GM19035 (cell line): ENCODE measurements around the gene STX18.
A peak's percentile ranks its signal among the peaks of the same experiment; 100 is the strongest.

Experiments
- ATAC-seq: cut with Tn5 transposase; IDR thresholded peaks from one replicate; pipeline ENCODE4 v1.9.1; 2021; ENCODE audit not compliant: unreplicated experiment

The STX18 gene

DNA sequence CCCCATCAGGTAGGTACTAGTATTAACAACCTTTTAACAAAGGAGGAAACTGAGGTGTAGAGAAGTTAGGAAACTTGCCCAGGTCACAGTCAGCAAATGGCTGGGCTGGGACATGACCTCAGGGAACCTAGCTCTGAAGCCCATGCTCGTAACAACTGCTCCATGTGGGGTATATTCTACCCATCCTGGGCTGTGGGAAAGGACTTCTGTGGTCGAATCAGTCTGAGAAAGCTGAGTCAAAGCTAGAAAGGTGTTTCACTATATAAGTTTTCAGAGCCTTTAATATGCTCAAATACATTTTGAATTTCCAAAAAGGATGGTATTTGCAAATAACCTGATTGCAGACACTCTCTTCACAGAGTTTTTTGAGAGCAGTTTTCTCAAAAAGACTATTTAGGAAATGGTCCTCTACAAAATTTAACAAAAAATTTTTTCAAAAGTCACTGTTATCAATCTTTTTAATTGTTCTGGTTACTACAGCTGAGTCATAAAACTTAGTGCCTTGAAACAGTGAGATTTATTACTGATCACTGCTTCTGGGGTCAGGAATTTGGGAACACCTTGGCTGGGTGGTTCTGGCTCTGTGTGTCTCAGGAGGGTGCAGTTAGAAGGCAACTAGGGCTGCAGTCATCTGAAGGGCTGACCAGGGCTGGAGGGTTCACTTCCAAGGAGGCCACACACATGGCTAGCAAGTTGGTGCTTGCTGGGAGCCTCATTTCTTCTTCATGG lies 101.4 kb downstream of the STX18 start:
- ATAC-seq, result no peak

DNA sequence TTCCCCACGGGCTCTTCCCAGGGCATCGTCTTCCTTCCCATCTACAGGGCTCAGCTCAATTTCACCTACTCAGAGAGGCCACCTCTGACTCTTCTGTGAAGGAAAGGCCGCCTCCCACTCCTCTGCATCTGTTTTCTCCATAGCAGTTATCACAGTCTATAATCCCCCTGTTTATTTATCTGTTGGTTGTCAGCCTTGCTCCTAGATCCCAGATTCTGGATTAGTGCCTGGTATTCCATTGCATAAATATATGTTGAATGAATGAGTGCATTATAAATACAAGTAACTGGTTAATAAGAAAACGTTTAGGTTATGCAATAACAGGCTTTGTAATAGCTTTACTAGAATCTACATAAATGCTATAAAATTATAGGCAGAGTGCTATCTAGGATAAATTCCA lies 102.1 kb downstream of the STX18 start:
- ATAC-seq, result no peak

DNA sequence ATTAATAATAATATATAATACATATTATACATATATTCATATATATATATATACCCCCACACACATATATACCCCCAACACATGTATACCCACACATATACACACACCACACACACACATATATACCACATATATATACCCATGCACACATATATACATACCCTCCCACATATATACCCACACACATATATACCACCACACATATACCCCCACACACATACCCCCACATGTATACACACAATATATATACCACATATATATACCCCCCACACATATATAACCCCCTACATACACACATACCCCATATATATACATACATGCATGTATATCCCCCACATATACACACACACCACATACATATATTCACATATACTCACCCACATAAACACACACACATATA lies 103.0 kb downstream of the STX18 start:
- ATAC-seq, result no peak

DNA sequence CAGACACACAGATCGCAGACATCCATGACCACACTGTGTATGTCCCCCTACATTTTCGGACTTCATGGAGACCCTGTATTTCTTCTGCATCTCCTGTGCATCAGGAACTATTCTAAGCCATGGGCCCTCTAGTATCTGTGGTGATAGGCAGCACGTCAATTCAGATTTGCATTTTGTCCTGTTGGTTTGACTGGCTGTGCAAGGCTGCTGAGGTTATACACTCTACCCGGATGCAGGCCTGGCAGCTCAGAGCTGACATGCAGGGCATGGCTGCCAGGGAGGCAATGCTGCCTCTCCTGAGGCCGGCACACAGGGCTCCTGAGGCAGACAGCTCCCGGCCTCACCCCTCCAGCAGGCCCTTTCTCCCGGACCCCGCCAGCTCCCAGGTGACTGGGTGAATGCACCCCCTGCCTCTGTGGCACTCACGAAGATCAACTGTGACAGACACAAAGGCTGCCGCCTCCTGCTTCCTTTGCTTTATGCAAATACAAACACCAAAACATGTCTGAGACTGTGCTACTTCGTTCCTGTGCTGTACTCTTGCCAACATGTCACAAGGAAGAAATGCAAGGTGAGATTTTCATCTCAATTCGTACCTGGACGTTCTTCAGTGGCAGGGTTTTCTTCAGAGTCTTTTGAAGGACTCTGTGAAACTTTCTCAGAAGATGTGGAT lies 103.9 kb downstream of the STX18 start:
- no peak for ATAC-seq

DNA sequence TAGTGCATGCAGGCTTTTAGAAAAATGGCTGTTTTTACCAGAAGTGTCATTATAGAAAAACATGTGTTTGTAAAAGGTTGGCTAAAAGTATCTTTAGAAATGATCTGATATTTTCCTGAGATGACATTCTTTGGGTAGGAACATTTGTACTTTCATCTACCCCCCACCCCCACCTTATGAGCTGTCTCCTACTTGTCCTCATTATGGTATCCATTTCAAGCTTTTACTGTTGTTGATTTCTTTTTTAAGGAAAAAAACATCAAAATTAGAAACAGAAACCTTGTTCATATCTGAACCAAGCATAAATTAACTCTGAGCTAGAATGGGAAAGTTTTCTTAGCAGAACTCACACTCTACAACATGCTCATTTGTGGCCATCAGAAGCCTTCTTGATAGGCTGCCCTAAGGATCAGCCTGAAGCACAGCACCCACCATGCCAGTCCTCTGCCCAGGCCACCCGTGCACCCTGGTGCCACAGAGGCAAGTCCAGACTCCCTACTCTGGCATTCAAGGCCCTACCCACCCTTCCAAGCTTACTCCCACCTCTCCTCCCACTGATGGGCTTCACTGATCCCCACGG lies 105.5 kb downstream of the STX18 start:
- ATAC-seq, result no peak

DNA sequence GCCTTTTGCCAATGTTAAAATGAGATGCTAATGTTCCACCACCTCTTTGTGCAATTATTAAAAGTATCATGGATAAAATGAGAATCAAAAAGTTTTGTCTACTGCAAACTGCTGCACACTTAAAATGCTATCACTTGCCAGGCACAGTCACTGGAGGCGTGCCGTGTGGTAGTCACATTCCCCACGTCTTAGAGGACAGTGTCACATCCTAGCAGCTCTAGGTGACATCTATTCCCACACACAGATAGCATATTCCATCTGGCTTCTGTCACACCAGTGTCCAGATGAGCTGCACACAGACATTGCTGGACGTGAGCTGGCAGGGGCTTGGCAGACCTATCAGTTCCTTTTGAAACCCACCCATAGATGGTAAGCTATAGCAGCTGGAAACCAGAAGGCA lies 107.9 kb downstream of the STX18 start:
- no peak for ATAC-seq

DNA sequence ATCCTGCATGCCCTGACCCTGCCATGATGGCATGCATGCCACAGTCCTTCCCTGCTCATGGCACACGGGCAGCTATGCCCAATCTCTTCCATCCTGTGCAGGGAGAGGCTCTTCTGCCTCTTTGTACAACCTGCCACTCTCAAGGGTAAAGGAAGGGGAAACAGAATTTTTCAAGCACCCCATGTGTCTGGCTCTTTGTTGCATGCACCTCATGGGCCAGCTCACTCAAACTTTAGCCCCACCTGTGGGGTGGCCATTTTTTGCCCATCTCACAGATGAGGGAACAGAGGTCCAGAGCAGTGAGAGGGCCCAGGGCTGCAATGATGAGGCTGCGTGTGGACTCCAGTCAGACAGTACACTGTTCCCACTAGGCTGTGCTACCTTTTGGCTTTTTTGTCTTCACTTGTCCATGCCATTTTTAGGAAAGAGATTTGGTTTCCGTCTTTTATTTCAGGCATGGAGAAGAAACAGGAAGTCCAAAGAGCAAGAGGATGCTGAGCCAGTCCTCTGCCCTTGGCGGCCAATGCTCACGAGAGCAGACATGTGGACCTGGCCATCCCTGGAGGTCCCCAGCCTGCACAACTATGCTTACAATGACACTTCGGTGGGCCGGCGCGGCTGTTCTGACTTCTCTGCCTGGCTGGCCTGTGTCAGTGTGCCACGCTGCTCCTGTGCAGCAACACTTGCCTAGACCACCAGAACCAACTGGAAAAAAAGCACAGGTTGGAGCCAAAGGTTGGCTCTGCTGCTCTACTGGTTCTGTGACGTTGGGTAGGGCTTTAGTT lies 109.3 kb downstream of the STX18 start:
- ATAC-seq, result no peak

DNA sequence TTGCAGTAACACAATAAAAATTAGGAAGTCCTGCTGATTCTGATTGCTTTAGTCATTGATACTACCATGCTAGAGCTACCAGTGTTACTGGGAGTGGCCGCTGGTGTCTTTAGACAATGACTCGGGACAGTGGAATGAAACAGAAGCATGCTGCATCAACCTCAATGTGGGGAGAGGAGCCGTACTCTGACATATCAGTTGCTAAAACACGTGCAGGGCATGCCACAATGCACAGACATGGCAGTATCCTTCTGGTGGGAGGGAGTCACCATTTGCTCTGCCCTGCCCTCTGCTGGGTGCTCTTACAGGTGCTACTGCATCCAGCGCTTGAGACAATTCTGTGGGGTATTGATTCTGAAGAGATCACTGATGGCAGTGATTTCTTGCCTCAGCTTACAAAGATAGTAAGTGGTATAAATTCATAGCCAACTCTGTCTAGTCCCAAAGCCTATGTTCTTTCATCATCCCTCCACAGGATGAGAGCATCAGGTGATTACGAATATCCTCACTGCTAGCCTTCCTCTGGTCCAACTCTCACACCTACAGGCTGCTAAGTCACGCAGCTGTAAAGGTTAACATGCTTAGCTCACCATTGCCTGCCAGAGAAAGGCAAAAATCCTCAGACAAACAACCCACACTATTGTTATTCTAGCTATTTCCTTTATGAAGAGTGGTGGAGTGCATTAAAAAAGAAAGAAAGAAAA lies 111.2 kb downstream of the STX18 start:
- peak; percentile 68 for ATAC-seq

DNA sequence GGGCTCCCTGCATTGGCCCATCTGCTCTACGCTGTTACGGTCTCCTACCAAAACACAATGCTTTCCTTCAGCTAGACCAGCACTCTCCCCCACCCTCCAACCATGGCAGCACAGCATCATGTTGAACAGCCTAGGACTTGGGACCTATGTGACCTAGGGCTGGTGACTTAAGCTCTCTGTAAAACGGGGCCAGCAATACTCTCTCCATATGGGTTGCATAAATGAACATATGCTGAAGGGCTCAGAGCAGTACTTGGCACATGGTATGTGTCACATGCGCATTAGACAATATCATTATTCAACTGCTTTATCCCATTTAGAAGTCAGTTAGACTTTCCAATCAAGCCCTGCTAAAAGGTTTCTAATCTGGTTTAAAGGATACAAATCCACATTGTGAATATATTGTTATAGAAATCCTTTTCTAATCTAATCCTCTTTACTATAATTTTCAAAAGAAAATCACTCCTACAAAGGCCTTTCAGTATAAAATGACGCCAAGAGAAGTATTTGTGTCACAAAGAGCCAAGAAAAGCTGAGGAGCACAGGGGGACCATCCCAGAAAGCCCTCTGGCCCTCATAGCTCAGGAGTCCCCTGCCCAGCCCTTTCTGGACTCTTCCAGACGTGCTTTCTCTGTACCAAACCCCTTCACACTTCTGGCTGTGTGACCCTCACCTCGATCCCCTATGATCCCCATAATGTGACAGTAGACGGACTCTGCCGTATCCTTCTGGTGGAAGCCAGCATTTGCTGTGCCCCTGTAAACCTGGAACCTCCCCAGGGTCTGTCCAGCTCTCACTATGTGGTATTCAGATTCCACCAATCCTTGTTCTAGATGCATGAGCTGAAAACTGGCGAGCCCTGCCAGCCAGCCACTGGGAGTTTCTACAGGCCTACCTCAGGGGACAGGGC lies 112.6 kb downstream of the STX18 start:
- ATAC-seq, result no peak

DNA sequence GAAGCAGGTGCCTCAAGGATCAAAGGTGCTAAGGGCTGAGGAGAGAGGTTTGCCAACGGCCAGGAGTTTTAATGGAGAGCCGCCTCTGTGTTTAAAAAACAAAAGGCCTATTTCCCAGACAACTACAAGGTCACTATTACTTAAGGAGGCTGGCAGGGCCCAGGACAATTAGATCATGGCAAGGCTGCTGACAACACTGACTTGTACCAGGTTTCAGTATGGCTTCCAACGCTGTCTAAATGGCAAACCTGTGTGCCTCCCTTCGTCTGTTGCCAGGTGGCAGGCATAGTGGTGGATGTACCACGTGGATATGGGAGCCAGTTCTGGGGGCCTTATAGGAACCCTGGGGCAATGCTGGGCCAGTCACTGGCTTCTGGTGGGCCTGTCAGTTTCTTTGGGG lies 114.0 kb downstream of the STX18 start:
- no peak for ATAC-seq

DNA sequence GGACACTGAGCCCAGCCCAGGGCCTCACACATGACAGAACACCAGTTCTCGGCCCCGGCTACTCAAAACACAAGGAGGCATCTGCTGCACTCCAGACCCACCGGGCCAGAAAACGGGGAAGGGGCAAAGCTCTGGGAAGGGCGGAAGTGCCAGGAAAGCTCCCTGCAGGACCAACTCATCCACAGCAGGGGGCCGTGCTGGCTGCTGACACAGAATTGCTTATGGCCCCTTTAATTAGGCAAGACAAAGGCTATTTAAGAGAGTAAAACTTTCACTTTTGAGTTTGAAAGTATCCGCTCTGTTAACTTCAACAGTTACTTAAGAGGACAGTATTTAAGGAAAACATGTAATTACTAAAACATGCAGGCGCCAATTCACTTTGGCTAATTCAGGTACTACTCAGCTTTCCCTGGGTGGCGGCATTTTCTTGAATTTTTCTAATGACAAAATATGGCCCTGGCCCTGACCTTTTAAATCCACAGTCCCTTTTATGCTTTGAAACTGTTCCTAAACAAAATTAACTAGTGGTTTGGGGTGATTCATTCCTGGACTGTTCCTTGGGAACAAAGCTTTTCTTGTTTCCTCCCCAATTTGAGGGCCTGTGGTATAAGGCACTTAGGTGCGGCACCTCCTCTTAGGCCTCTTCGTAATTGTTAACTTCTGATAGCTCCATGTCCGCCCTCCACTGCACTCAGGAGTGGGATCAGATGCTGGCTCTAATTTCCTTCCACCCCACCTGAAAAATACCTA lies 114.6 kb downstream of the STX18 start:
- no peak for ATAC-seq

DNA sequence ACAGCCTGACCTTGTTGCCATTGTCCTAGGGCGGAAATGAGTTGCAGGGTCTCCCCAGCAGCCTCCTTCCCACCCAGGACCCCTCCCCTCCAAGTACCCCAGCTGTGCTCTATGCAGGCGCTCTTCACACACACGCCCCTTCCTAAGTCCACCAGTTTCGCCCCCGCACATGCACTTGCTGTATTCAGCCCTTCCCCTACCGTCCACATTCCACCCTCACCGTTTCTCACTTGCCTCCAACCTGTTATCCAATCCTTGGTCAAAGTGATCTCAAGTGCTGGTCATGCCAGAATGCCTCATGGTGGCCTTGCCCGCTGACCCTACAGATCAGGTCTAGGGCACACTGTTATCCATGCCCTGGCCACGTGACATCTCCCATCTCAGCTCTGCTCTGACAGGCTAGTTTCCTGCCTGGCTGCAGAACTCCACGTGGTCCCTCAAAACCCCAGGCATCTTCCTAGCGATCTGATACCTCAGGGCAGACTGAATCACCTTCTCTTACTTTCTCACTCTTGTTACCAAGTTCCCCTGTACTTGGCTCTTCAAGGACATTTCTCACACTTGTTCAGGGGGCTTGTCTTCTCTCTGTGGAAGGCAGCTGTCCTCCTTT lies 115.2 kb downstream of the STX18 start:
- no peak for ATAC-seq

DNA sequence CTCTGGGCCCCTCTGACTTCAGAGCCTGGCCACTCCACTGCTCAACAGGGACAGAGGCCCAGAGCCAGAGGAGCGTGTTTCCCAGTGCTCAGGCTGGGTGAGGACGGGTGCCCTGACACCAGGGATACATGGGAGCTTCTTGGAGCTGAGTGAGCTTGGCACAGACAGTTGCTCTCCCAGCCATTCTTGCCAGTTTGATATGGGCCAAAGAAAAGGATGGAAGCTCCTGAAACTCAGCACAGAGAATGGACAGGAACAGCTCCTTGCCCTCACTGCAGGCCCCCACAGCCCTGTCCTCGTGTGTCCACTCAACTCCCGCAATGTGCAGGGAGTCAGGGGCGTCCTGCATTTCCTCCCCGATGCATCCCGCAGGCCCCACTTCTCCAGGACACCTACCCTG lies 116.2 kb downstream of the STX18 start:
- ATAC-seq, result no peak

DNA sequence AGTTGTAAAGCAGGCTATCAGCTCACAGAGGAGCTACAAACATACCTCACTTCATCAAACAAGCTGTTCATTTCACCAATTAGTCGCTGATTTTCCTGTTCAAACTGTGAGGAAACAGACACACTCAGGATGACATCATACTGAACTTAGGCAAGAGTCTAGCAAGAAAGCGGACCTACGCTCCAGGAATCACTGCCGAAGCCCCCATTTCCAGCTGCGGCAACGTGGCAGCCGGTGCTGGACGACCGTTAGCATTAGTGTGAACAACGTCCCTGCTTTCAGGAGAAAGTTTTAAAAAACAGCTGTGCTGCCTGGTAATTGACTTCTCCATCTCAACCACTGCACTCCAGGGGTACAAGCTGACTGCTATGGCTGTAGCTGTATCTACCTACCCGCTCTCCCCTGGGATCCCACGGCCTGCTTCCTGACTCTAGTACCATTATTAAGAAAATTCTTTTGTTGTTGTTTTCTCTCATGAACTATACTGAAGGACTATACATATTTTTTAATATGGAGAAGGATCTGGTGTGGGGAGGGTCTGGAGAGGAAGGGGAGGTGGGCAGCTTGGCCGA lies 116.6 kb downstream of the STX18 start:
- no peak for ATAC-seq

DNA sequence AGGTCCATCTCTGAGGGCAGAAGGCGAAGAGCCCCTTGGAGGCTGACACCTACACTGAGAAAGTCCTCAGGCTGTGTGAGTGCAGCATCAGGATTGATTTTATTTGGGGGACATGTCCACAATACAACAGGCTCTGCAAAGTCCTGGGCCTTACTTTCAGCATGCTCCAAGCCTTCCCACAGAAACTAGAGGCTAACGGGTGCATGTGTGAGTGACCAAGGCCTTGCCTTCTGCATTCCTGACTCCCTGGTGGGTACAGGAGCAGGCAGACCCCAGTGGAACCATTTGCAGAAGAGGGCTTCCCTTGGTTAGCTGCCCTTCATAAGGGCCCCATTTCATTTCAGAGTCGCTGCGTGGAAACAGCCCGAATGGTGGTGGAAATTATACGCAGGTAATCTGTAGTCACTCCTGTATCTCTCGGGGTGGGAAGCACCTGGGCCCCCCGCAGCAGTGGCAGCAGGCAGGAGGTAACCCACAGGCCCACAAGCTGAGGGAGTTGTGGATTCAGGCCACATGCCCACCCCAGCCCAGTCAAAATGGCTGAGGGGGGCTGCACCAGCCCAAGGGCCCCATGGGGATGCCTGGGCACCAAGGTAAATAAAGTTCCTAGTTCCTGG lies 117.2 kb downstream of the STX18 start:
- no peak for ATAC-seq

DNA sequence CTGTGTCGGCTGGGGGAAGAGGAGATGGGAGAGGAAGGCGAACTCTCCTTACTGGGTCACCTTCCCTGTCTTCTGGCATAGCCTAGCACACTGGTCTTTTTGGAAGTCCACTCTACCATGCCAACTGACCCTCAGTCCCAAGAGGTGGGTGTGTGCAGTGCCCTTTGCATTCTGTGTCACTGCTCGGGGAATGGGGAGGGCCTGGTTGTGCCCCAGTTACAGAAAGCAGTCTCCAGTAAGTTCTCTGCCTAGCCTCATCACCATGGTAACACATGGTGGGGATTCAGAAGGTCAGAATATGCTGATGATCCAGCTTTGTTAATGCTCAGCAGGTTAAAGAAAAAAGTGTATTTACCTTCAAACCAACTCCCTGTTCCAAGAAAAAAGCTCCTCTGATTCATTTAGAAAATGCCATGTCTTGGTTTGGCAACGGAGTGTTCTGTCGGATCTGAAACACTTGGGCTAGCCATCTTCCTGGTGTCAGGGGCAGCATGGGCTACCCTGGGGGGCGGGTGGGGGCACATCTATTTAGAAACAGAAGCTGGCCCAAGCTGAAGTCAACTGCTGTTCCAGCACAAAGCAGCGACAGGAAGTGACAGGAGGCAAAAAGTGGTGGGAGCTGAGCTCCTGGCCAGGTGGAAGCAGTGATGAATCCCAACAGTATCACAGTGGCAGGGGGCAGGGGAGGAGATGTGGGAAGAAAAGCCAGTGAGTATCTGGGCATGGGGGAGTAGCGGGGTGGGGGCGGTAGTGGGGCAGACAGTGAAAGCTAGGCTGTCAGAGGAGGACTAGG lies 117.9 kb downstream of the STX18 start:
- ATAC-seq, result no peak

DNA sequence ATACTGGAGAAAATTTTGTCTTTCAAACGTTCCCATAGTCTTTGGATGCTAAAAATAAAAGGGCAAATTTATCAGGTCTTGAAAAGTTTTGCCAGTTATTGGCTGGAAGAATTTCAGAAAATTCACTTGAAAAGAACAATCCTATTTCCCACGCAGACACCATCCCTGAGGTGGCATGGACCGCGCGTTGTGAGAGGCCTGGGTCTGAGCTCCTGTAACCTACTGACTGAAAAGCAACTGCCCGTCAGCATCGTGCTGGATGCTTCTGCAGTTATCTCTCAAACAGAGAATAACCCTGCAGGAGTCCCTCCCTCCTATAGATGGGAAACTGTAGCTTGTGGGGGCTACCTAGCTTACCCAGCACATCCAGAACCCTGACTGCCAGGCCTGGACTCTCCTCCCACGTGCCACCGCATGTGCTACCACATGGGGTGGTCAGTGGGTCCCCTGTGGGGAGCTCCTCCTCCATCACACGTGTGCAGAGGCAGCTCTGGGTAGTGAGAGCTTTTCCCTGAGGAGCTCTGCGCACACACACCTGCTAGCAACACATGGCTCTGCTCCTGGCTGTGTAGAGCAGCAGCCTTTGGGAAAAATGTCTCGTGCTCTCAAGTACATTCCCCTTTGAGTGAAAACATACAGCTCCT lies 118.9 kb downstream of the STX18 start:
- no peak for ATAC-seq
